ELF-1 (cell line): ENCODE measurements around the gene C3orf52.

Experiments used
- DNase-seq: peaks from one replicate; pipeline ENCODE4 v3.0.0-alpha.2; 2016; ENCODE audit warnings: low read depth, low spot score

C3orf52 gene

DNA sequence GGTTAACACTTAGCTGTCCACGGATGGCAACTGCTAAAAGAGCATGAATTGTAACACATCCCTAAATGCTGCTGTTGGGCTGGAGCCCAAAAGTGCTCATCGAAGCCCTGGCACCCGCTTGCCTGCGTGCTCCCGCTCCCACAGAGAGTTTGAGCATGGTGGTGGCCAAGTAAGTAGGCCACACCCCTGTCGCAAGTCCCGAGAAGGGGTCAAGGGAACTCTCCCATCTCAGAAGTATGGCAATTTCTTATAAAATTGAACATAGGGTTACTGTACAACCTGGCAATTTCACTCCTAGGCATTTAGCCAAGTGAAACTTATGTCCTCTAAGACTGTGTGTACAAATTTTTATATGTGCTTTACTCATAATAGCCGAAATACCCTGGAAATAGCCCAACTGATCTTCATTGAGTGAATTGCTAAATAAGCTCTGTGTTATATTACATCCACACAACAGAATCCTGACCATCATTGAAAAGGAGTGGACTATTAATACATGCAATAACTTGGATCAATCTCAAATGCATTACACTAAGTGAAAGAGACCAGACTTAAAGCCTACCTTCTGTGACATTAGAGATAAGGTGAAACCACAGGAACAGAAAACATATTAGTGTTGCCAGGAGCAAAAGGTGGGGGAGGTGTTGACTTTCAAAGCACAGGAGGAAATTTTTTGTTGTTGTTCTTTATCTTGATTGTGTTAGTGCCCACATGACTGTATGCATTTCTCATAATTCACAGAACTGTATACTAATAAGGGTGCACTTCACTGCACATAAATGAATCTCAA lies 48.3 kb downstream of the C3orf52 start:
- no peak for DNase-seq

DNA sequence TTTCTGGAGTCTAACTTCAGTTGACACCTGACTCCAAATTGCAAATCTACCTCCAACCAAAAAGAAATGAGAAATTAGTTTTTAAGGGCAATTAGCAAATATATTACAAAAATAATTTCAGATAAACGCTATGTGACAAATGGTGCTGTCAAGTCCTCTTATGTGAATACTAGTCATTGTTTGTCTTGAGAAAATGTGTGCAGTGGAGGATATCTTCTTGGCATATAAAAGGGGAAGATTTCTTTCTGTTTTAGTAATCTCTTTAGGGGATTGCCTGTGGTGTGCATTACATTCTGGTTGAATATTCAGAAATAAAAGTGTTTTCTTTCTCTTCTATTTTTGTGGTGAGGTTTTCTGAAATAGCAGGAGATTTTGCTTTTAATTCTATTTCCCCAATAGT lies 49.9 kb downstream of the C3orf52 start:
- DNase-seq = no peak

DNA sequence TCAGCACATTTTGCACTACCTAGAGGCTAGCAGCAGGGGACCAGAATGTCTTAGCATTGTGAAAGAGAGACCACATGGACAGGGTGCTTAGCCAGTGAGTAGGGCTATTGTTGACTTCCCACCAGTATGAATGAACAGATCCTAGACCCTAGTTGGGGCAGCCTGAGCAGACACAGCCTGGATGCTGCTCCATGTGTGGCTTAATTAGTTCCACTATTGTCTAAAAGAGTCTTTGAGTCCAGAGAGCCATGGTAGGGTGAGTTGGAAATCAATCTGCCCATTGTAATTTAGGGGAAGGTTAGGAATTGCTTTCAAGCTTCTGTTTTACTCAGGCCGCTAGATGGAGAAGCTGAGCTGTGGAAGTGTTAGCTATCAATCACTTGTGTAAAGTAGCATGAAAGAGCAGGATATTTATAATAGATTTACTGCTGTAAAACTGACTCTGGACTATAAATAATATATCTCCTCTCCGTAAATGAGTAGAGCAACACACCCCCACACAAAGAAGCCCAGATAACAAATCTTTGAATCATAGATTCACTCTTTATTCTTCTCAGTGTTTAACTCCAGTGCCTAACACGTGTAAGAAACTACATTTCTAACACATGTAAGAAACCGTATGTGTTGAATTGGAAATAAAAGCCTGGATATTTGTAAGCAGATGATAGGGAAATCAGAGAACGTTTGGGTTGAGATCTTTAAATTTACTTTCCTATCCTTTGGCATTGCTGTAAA lies 50.9 kb downstream of the C3orf52 start:
- DNase-seq = peak; percentile 81

DNA sequence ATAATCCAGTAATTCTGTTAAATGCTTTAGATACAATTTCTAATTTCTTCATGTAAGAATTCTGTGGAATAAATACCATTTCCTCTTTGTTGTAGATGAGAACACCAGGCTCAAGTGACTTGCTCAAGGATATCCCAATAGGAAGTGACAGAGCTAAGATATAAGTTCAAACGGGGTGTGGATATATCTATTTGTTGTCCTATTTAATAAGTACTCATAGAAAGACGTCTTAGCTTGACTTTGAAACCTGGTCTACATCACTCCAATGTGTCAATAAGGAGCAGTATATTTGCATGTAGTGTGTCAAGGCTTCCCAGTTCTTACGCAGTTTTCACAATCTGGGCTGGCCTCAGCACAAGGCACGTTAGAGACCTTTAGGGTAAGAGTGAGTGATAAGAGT lies 51.6 kb downstream of the C3orf52 start:
- no peak for DNase-seq

DNA sequence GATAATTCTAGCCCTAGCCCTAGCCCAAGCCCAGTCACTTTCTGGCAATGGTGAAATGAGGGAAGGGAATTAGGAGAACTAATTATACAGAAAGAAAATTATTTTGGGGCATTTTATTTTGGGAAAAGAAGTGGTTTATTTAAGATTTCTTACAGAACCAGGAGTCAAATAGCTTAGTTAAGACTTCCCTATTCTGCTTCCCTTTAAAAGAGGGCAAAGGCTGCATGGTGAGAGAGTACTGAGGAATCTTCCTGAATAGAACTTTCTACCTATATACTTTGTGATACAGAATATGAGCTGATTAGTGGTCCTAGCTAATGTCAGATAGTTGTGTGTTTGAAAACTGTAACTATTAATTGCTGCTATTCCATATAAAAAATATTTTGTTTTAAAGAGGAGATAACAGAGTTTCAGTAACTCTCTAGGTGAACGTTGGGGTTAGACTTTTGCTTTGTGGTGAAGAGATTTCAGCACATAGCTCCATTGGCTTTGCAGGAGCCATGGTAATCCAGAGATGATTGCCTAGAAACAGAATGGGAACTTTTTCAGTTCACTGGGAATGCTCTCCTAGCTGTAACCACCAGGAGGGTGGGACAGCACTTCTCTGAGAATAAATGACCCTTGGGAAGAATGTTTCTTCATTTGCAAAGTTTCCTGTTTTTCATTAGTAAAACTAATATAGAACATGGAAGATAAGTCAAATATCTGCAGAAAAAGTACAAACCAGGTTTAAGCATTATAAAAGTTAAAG lies 52.2 kb downstream of the C3orf52 start:
- DNase-seq = no peak

DNA sequence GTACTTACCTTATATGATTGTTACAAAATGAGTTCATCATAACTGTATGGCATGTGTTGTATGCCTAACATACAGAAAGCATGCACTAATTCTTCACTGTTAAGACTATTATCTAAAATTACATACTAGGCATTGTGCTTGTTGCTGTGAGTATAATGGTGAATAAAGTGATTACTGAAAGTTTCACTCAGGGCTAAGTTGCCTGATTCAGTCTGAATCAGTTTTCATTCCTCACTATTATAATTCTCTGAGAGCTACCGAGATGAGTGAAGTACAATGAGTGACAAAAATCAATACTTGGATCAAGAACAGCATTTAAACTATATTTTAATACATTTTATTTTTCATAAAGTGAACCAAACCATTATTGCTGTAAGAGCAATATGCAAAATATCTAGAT lies 54.4 kb downstream of the C3orf52 start:
- no peak for DNase-seq

DNA sequence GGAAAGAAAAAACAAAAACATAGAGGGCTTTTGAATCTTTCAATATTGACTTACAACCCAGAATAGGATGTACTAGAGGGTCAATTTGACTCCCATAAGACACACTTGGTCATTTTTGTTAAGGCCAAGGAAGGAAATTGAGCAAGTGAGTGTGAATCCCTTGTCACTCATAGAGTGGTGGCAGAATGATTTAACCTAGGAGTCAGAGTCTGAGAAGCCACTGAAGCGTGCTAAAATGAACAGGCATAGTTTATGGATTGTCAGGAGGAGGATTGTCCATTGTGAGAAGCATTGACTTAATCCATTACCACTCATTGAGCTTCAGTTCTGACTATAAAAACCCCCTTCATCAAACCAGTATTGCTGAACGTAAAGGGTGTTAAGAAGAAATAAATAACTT lies 55.1 kb downstream of the C3orf52 start:
- DNase-seq = no peak

DNA sequence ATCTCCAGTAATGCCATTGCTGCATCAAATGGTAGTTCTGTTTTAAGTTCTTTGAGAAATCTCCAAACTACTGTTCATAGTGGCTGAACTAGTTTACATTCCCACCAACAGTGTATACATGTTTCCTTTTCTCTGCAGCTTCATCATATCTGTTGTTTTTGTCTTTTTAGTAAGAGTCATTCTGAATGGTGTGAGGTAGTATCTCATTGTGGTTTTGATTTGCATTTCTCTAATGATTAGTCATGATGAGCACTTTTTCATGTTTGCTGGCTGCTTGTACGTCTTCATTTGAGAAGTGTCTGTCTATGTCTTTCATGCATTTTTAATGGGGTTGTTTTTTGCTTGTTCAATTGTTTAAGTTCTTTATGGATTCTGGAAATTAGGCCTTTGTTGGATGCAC lies 57.1 kb downstream of the C3orf52 start:
- DNase-seq = no peak

DNA sequence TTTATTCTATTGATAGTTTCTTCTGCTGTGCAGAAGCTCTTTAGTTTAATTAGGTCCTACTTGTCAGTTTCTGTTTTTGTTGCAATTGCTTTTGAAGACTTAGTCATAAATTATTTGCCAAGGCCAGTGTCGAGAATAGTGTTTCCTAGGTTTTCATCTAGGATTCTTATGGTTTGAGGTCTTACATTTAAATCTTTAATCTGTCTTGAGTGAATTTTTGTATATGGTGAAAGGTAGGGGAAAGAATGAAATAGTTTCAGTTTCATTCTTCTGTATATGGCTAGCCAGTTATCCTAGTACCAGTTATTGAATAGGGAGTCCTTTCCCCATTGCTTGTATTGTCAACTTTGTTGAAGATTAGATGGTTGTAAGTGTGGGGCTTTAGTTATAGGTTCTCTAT lies 57.5 kb downstream of the C3orf52 start:
- no peak for DNase-seq

DNA sequence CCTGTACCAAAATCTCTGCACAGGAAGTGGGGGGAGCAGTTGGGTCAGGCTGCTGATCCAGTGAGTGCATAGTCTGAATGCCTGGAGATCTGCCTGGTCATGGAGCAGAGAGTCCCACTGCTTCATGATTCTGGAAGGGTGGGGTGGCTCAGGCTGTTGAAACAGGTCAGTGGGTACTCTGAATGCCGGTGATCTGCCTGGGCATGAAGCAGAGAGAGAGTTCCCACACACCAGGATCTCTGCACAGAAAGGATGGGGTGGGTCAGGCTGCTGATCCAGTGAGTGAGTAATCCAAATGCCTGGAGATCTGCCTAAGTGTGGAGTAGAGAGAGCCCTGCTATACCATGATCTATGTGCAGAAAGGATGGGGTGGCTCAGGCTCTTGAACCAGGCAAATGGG lies 62.9 kb downstream of the C3orf52 start:
- no peak for DNase-seq

DNA sequence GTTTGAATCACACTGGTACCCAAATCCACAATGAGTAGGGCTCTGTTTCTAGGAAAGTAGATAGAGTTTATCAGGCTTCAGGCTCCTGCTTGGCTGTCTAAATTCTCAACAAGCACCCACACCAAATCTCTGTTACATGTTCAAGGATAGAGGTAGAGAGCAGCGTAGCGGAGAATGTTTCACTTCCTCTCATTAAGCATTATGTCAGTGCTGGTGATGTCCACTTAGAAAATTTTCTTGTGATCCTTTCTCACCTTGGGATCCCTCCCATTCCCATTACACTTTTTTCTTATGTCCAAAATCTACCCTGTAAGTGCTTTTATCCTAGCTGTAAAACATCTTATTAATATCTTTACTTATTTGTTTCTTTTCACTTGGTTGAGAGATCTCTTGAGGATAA lies 81.6 kb downstream of the C3orf52 start:
- no peak for DNase-seq
